WTC11 (cell line): Measurements from ENCODE around the gene TFF1. TPM values are rescaled to one million over a fixed set of nuclear protein-coding genes. Genes with fewer than 3 reads are reported as not detected.

Source experiments
- ATAC-seq: fragments of 200-7000 bp; cut with Tn5 transposase; 2 replicates; pipeline ENCODE4 v1.10.0; 2021; ENCODE audit warnings: mild to moderate bottlenecking, moderate library complexity
- CTCF ChIA-PET: fragments of 300-600 bp; sonication (Branson Sonifier 250); formaldehyde crosslinking; loops from one replicate; lab custom pipeline; 2021; ENCODE audit warnings: antibody characterized with exemption; lab: Charles Lee
- POLR2A ChIA-PET: fragments of 350-600 bp; sonication (Branson Sonifier 250); formaldehyde crosslinking; loops from one replicate; lab custom pipeline; 2021; ENCODE audit warnings: antibody characterized with exemption; lab: Charles Lee
- DNase-seq: peaks from one replicate; pipeline ENCODE4 v3.0.0; 2021; ENCODE audit warnings: low spot score
- H3K27ac Mint-ChIP-seq: 2 replicates; pipeline ENCODE4 v1.8.0; 2021; ENCODE audit warnings: mixed read lengths
- H3K27me3 Mint-ChIP-seq: 2 replicates; pipeline ENCODE4 v1.8.0; 2021; ENCODE audit warnings: low read depth, mild to moderate bottlenecking, moderate library complexity, mixed read lengths
- H3K36me3 Mint-ChIP-seq: 2 replicates; pipeline ENCODE4 v1.8.0; 2021; ENCODE audit warnings: mixed read lengths
- H3K4me1 Mint-ChIP-seq: 2 replicates; pipeline ENCODE4 v1.8.0; 2022; ENCODE audit warnings: mixed read lengths
- H3K4me3 Mint-ChIP-seq: 2 replicates; pipeline ENCODE4 v1.8.0; 2021; ENCODE audit warnings: mild to moderate bottlenecking, moderate library complexity, mixed read lengths
- H3K9me3 Mint-ChIP-seq: 2 replicates; pipeline ENCODE4 v1.8.0; 2021; ENCODE audit warnings: mixed read lengths
- AFF4 ChIP-seq: sonication (generic); formaldehyde crosslinking; IDR thresholded peaks from 2 replicates; pipeline ENCODE4 v1.8.1; 2023; ENCODE audit warnings: mild to moderate bottlenecking, missing genetic modification reagents, borderline replicate concordance
- AR ChIP-seq: fragments of 250-450 bp; sonication (Bioruptor Pico); IDR thresholded peaks from 2 replicates; pipeline ENCODE4 v1.9.0; 2021; ENCODE audit warnings: mild to moderate bottlenecking
- ATF1 ChIP-seq: sonication (generic); formaldehyde crosslinking; IDR thresholded peaks from 2 replicates; pipeline ENCODE4 v1.8.1; 2023; ENCODE audit warnings: mild to moderate bottlenecking, moderate library complexity, missing genetic modification reagents
- EMX1 ChIP-seq: fragments of 250-450 bp; sonication (Bioruptor Pico); IDR thresholded peaks from 2 replicates; pipeline ENCODE4 v1.8.0; 2021; ENCODE audit warnings: mild to moderate bottlenecking
- FOXJ3 ChIP-seq: sonication (generic); formaldehyde crosslinking; IDR thresholded peaks from 2 replicates; pipeline ENCODE4 v1.9.0; 2021; ENCODE audit warnings: missing genetic modification reagents, mild to moderate bottlenecking, borderline replicate concordance
- FOXP1 ChIP-seq: sonication (generic); formaldehyde crosslinking; IDR thresholded peaks from 2 replicates; pipeline ENCODE4 v1.8.0; 2022; ENCODE audit warnings: missing genetic modification reagents, mild to moderate bottlenecking, moderate library complexity, borderline replicate concordance
- GRHL2 ChIP-seq: fragments of 250-450 bp; sonication (Bioruptor Pico); IDR thresholded peaks from 2 replicates; pipeline ENCODE4 v1.8.0; 2022; ENCODE audit warnings: mild to moderate bottlenecking, moderate library complexity; ENCODE audit not compliant: insufficient replicate concordance, severe bottlenecking
- HMGA2 ChIP-seq: fragments of 250-450 bp; sonication (Bioruptor Pico); IDR thresholded peaks from 2 replicates; pipeline ENCODE4 v1.4.0; 2021; ENCODE audit warnings: mild to moderate bottlenecking, moderate library complexity
- IRF2 ChIP-seq: sonication (generic); formaldehyde crosslinking; IDR thresholded peaks from 2 replicates; pipeline ENCODE4 v1.8.0; 2022; ENCODE audit warnings: low read depth, missing genetic modification reagents, borderline replicate concordance
- JUN ChIP-seq: sonication (generic); formaldehyde crosslinking; IDR thresholded peaks from 2 replicates; pipeline ENCODE4 v1.8.0; 2023; ENCODE audit warnings: mild to moderate bottlenecking, missing genetic modification reagents
- NFE2L1 ChIP-seq: sonication (generic); formaldehyde crosslinking; IDR thresholded peaks from 2 replicates; pipeline ENCODE4 v1.8.1; 2023; ENCODE audit warnings: missing genetic modification reagents
- NR3C1 ChIP-seq: sonication (generic); formaldehyde crosslinking; conservative IDR thresholded peaks from 2 replicates; pipeline ENCODE4 v1.8.1; 2023; ENCODE audit warnings: low read depth, mild to moderate bottlenecking, missing genetic modification reagents
- RELA ChIP-seq: sonication (generic); formaldehyde crosslinking; IDR thresholded peaks from 2 replicates; pipeline ENCODE4 v1.8.1; 2022; ENCODE audit warnings: missing genetic modification reagents, mild to moderate bottlenecking, borderline replicate concordance
- STAT6 ChIP-seq: sonication (generic); formaldehyde crosslinking; conservative IDR thresholded peaks from 2 replicates; pipeline ENCODE4 v1.8.1; 2023; ENCODE audit warnings: mild to moderate bottlenecking, low read depth, missing genetic modification reagents, moderate library complexity
- ZNF121 ChIP-seq: sonication (generic); formaldehyde crosslinking; IDR thresholded peaks from 2 replicates; pipeline ENCODE4 v1.8.0; 2023; ENCODE audit warnings: missing genetic modification reagents
- ZNF219 ChIP-seq: sonication (generic); formaldehyde crosslinking; IDR thresholded peaks from 2 replicates; pipeline ENCODE4 v1.8.0; 2023; ENCODE audit warnings: missing genetic modification reagents, mild to moderate bottlenecking, borderline replicate concordance
- ZNF232 ChIP-seq: sonication (generic); formaldehyde crosslinking; IDR thresholded peaks from 2 replicates; pipeline ENCODE4 v1.8.0; 2022; ENCODE audit warnings: mild to moderate bottlenecking, missing genetic modification reagents
- ZNF263 ChIP-seq: sonication (generic); formaldehyde crosslinking; IDR thresholded peaks from 2 replicates; pipeline ENCODE4 v1.8.1; 2022; ENCODE audit warnings: low read depth, mild to moderate bottlenecking, moderate library complexity, missing genetic modification reagents
- ZNF396 ChIP-seq: fragments of 250-450 bp; sonication (Bioruptor Pico); IDR thresholded peaks from 2 replicates; pipeline ENCODE4 v1.8.0; 2021; ENCODE audit warnings: mild to moderate bottlenecking, moderate library complexity, borderline replicate concordance
- total RNA-seq: library from RNA; stranded (reverse); gene quantifications from 3 replicates; pipeline ENCODE4 v1.2.3, GENCODE V29; 2021

TFF1 gene
- total RNA-seq, 1 experiment from 2014 or later = 0.81 TPM

- TF ChIP-seq AR (no peak), ZNF232 (CRISPR knock-in tag) (no peak), NFE2L1 (CRISPR knock-in tag) (no peak), FOXP1 (no peak), AFF4 (no peak), IRF2 (CRISPR knock-in tag) (no peak), ZNF396 (no peak), HMGA2 (no peak), JUN (CRISPR knock-in tag) (no peak)
Measured at GRCh38 chr21:42351626-42352440, 14.5 kb downstream of the TFF1 start (continued).

GRCh38 chr21:42350927-42351426, 15.4 kb downstream of the TFF1 start, which contains the start of gene TFF2:
TSS of gene TFF2 (minus strand) at chr21:42350994. CDS start at chr21:42350957, 37 bp downstream.
- no peak within 1 kb of the TSS for H3K4me3 Mint-ChIP-seq
- H3K36me3 Mint-ChIP-seq = no peaks in the 10 kb centered on the region
- ATAC-seq = no peak
- POLR2A ChIA-PET = no interaction called here
- no peak for DNase-seq
- H3K27ac Mint-ChIP-seq = no peak within 1 kb of the TSS
- no peak for TF ChIP-seq FOXJ3
- TF ChIP-seq, all 79 proteins: peak for 0
- Mint-ChIP-seq H3K4me1 (no peaks in the 10 kb centered on the region), H3K9me3 (peaks cover 5% of the 10 kb centered on the region), H3K27me3 (no peaks in the 10 kb centered on the region; the same call in 1 of the 2 replicates)
- CTCF ChIA-PET = interaction anchor here (2.0 kb wide), 1 partner anchor 13 kb away, joined by 9 read pairs; no protein-coding TSS in a partner anchor

- no peaks in the 10 kb centered on the region for H3K36me3 Mint-ChIP-seq
- H3K4me1 Mint-ChIP-seq = no peaks in the 10 kb centered on the region
- no peak overlapping the region for H3K4me3 Mint-ChIP-seq
- ChIA-PET POLR2A (no interaction called here), CTCF (interaction anchor here (2.0 kb wide), 1 partner anchor 12 kb away, joined by 9 read pairs; no protein-coding TSS in a partner anchor)
- DNase-seq (no peak), ATAC-seq (no peak)
- H3K9me3 Mint-ChIP-seq = 0 out of 2 replicates have a peak, but pooled peaks cover under 1% of the 10 kb centered on the region
- no peak overlapping the region for H3K27ac Mint-ChIP-seq
- no peaks in the 10 kb centered on the region; the same call in 1 of the 2 replicates for H3K27me3 Mint-ChIP-seq
- TF ChIP-seq GRHL2 (CRISPR knock-in tag) (no peak), HMGA2 (no peak), ZNF263 (CRISPR knock-in tag) (no peak), RELA (CRISPR knock-in tag) (no peak), ATF1 (no peak), NR3C1 (CRISPR knock-in tag) (no peak), STAT6 (CRISPR knock-in tag) (no peak), ZNF219 (CRISPR knock-in tag) (no peak), ZNF121 (no peak), EMX1 (no peak)
Measured at GRCh38 chr21:42350318-42350910, 15.9 kb downstream of the TFF1 start.
